ENCODE results near the gene TGM4. TPM values are rescaled to one million over a fixed set of nuclear protein-coding genes. Genes with fewer than 3 reads are reported as not detected.

The TGM4 gene
- total and polyA plus RNA-seq, 10 of the 15 experiments (the other 5 are each of a cell fraction or from before 2014, with no cell fraction given) = not detected

DNA sequence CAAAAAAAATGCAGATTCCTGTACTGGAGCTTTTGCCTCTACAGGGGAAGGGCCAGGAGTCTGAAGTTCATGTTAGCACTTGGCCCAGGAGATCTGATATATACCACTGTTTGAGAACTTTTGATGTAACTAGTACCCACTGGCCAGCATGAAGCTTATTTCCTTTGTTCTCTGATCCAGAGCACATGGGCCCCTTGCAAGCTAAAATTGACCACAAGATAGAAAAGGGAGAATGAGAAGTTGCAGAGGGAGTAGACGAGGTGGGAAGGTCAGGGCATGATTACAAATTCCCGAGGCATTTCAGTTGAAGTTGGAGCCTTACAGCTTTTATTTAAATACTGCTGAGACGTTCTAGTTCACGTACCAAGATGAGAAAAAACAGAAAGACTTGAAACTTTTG is 28.2 kb downstream of the TGM4 start (continued):
- TF ChIP-seq, protein P1, sequence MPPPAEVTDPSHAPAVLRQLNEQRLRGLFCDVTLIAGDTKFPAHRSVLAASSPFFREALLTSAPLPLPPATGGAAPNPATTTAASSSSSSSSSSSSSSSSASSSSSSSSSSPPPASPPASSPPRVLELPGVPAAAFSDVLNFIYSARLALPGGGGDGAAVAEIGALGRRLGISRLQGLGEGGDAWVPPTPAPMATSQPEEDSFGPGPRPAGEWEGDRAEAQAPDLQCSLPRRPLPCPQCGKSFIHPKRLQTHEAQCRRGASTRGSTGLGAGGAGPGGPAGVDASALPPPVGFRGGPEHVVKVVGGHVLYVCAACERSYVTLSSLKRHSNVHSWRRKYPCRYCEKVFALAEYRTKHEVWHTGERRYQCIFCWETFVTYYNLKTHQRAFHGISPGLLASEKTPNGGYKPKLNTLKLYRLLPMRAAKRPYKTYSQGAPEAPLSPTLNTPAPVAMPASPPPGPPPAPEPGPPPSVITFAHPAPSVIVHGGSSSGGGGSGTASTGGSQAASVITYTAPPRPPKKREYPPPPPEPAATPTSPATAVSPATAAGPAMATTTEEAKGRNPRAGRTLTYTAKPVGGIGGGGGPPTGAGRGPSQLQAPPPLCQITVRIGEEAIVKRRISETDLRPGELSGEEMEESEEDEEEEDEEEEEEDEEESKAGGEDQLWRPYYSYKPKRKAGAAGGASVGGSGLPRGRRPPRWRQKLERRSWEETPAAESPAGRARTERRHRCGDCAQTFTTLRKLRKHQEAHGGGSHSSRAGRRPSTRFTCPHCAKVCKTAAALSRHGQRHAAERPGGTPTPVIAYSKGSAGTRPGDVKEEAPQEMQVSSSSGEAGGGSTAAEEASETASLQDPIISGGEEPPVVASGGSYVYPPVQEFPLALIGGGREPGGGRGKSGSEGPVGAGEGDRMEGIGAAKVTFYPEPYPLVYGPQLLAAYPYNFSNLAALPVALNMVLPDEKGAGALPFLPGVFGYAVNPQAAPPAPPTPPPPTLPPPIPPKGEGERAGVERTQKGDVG (CRISPR knock-in tag; IDR thresholded peaks at IDR 0.05) = no peak
- no peak for TF ChIP-seq TARDBP (IDR thresholded peaks at IDR 0.05; ENCODE audit: borderline replicate concordance)

DNA sequence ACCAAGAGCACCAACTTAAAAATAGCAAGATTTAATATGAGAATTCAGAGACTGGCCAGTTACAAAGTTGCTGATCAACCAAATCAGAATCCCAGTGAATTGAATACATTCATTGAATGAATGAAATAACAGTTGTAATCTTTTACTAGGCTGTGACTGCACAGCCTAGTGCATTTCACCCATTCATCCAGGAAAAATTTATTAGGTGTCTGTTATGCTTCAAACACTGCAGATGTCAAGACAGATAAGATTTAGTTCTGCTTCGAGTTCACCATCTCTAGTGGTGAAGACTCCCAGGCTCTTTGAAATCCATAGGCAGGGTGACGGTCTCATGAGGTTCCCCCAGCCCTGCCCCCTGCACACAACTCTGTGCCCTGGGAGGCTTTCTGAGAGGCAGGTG is 28.9 kb downstream of the TGM4 start:
- SMC1A ChIA-PET (ENCODE audit: uncharacterized antibody, unreplicated experiment) = no interaction called here
- POLR2A ChIA-PET = no interaction called here
- DNase-seq (ENCODE audit: low read depth, low spot score) = no peak
- Histone ChIP-seq H2AFZ (ENCODE audit: control insufficient read depth, low read depth, low read length) (no peak overlapping the region), H3K9me3 (replicated peaks; ENCODE audit: control insufficient read depth, insufficient read depth, low read length) (no peaks in the 10 kb centered on the region), H3K27me3 (replicated peaks in 1 of 2; ENCODE audit: control insufficient read depth in 2 of 2, insufficient read depth in 2 of 2, low read length in 1 of 2) (no peaks in the 10 kb centered on the region), H4K20me1 (ENCODE audit: control insufficient read depth, insufficient read depth) (no peaks in the 10 kb centered on the region), H3K4me3 (no peak overlapping the region), H3K4me1 (ENCODE audit: control insufficient read depth, insufficient read depth, low read length) (no peaks in the 10 kb centered on the region), H3K36me3 (ENCODE audit: control insufficient read depth in 2 of 2, insufficient read depth in 2 of 2, low read length in 1 of 2) (no peaks in the 10 kb centered on the region), H3K4me2 (ENCODE audit: control insufficient read depth, insufficient read depth) (no peak overlapping the region), H3K9ac (ENCODE audit: control insufficient read depth, insufficient read depth, low read length) (no peak overlapping the region), H3K27ac (ENCODE audit: control insufficient read depth, insufficient read depth) (no peak overlapping the region), H3K79me2 (ENCODE audit: control insufficient read depth, insufficient read depth, low read length) (no peaks in the 10 kb centered on the region)
- RAD21 ChIA-PET (ENCODE audit: unreplicated experiment) = no interaction called here
- no TSS peak for BruUV-seq (replicated peaks)
- WGBS (ENCODE audit: insufficient coverage, insufficient replicate concordance, low lambda C conversion rate, missing lambda C conversion rate) = 0% methylated on average over 2 of the region's 2 CpGs
- intact Hi-C loops (cut with micrococcal nuclease; ENCODE audit: unreplicated experiment) = no loop called here
- no peak for FAIRE-seq
- CTCF ChIA-PET = no interaction called here
- in situ Hi-C loops (cut with MboI) = no loop called here
- ATAC-seq = no peak
- TF ChIP-seq, protein P2, sequence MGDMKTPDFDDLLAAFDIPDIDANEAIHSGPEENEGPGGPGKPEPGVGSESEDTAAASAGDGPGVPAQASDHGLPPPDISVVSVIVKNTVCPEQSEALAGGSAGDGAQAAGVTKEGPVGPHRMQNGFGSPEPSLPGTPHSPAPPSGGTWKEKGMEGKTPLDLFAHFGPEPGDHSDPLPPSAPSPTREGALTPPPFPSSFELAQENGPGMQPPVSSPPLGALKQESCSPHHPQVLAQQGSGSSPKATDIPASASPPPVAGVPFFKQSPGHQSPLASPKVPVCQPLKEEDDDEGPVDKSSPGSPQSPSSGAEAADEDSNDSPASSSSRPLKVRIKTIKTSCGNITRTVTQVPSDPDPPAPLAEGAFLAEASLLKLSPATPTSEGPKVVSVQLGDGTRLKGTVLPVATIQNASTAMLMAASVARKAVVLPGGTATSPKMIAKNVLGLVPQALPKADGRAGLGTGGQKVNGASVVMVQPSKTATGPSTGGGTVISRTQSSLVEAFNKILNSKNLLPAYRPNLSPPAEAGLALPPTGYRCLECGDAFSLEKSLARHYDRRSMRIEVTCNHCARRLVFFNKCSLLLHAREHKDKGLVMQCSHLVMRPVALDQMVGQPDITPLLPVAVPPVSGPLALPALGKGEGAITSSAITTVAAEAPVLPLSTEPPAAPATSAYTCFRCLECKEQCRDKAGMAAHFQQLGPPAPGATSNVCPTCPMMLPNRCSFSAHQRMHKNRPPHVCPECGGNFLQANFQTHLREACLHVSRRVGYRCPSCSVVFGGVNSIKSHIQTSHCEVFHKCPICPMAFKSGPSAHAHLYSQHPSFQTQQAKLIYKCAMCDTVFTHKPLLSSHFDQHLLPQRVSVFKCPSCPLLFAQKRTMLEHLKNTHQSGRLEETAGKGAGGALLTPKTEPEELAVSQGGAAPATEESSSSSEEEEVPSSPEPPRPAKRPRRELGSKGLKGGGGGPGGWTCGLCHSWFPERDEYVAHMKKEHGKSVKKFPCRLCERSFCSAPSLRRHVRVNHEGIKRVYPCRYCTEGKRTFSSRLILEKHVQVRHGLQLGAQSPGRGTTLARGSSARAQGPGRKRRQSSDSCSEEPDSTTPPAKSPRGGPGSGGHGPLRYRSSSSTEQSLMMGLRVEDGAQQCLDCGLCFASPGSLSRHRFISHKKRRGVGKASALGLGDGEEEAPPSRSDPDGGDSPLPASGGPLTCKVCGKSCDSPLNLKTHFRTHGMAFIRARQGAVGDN (IDR thresholded peaks at IDR 0.05) = no peak
- TF ChIP-seq EED (IDR thresholded peaks at IDR 0.05; ENCODE audit: low read depth) (no peak), MTA3 (IDR thresholded peaks at IDR 0.05; ENCODE audit: borderline replicate concordance, low read length) (no peak), GATAD2B (conservative IDR thresholded peaks at IDR 0.05; ENCODE audit: low read depth) (no peak), ATF7 (IDR thresholded peaks at IDR 0.05; ENCODE audit: low read depth) (no peak), SUZ12 (IDR thresholded peaks at IDR 0.05; ENCODE audit: unreplicated experiment) (no peak), IRF4 (IDR thresholded peaks at IDR 0.05; ENCODE audit: low read depth, low read length) (no peak)
- TF ChIP-seq, protein P3, sequence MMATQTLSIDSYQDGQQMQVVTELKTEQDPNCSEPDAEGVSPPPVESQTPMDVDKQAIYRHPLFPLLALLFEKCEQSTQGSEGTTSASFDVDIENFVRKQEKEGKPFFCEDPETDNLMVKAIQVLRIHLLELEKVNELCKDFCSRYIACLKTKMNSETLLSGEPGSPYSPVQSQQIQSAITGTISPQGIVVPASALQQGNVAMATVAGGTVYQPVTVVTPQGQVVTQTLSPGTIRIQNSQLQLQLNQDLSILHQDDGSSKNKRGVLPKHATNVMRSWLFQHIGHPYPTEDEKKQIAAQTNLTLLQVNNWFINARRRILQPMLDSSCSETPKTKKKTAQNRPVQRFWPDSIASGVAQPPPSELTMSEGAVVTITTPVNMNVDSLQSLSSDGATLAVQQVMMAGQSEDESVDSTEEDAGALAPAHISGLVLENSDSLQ (IDR thresholded peaks at IDR 0.05) = no peak
- TF ChIP-seq, protein P1 (CRISPR knock-in tag; IDR thresholded peaks at IDR 0.05) = no peak

All from GM12878 (cell line).